ENCODE data around the gene TLCD1.
"Not testable (repeated sequence)": the region's sequence is repeated elsewhere in the genome, so short reads cannot be mapped to it uniquely, and the experiment has no call there.

TLCD1 gene

GRCh38 chr17:28728364-28729200, 2.5 kb upstream of the TLCD1 start, which contains the start of gene NEK8:
Gene NEK8 (plus strand): TSS chr17:28728788. CDS start chr17:28728814, 26 bp downstream.
- DNase-seq (ENCODE audit: low read depth): peak; percentile 93

- DNase-seq (ENCODE audit: low read depth): peak; percentile 81
These were observed 826 bp upstream of the TLCD1 start for GRCh38 chr17:28726627-28727491.

- DNase-seq (ENCODE audit: low read depth): no peak
These were observed 290 bp downstream of the TLCD1 start for GRCh38 chr17:28725660-28726225.

- DNase-seq (ENCODE audit: low read depth): no peak
These were observed 820 bp downstream of the TLCD1 start for GRCh38 chr17:28725166-28725659.

- DNase-seq (ENCODE audit: low read depth): no peak
These were observed 1.4 kb downstream of the TLCD1 start for GRCh38 chr17:28724500-28725165.

- not testable (repeated sequence) for DNase-seq (ENCODE audit: low read depth)
These were observed 2.1 kb downstream of the TLCD1 start for GRCh38 chr17:28723836-28724499.

- DNase-seq (ENCODE audit: low read depth): no peak
These were observed 2.7 kb downstream of the TLCD1 start for GRCh38 chr17:28723159-28723835.

- no peak for DNase-seq (ENCODE audit: low read depth)
These were observed 3.4 kb downstream of the TLCD1 start for GRCh38 chr17:28722417-28723158.

- DNase-seq (ENCODE audit: low read depth): not testable (repeated sequence)
These were observed 5.1 kb downstream of the TLCD1 start for GRCh38 chr17:28720997-28721329.

GRCh38 chr17:28720247-28720996, 5.6 kb downstream of the TLCD1 start:
- DNase-seq (ENCODE audit: low read depth): no peak

GRCh38 chr17:28719021-28719433, 7.0 kb downstream of the TLCD1 start:
- DNase-seq (ENCODE audit: low read depth): no peak

- DNase-seq (ENCODE audit: low read depth): no peak
These were observed 7.6 kb downstream of the TLCD1 start for GRCh38 chr17:28718333-28719020.

GRCh38 chr17:28717578-28718332, 8.3 kb downstream of the TLCD1 start, which contains the start of gene RAB34:
Gene RAB34 (minus strand): TSS chr17:28717868. CDS start chr17:28717266, 602 bp downstream.
- DNase-seq (ENCODE audit: low read depth): no peak

- DNase-seq (ENCODE audit: low read depth): no peak
These were observed 9.1 kb downstream of the TLCD1 start for GRCh38 chr17:28716740-28717577.

GRCh38 chr17:28715217-28715616, 10.8 kb downstream of the TLCD1 start:
- no peak for DNase-seq (ENCODE audit: low read depth)

GRCh38 chr17:28714281-28714680, 11.8 kb downstream of the TLCD1 start:
- DNase-seq (ENCODE audit: low read depth): no peak

All from stimulated activated CD8-positive, alpha-beta memory T cell treated with anti-CD3 and anti-CD28 coated beads, Interleukin-12 subunit alpha, Interleukin-12 subunit beta, amount 100 ng/mL, for 4 hours (primary cell).